Endometrial microvascular endothelial cells (primary cell): ENCODE measurements around the gene AKAP9. TPM values are rescaled to one million over a fixed set of nuclear protein-coding genes. Genes with fewer than 3 reads are reported as not detected.

Experiments
- in situ Hi-C: cut with HindIII; loops from 2 replicates; pipeline ENCODE4 v1.10.0; 2017; ENCODE audit warnings: low sequenced_read_pairs, low pct_unique_long_range_greater_than_20kb; ENCODE audit errors: inconsistent ontology term
- total RNA-seq: library from RNA; depleted of rRNA; stranded (reverse); fragments of >200 nt; gene quantifications from one replicate; pipeline ENCODE4 v1.2.3, GENCODE V29; 2015; ENCODE audit errors: inconsistent ontology term

Gene AKAP9
- total RNA-seq, 1 donor from 2014 or later = 12.3 TPM

DNA sequence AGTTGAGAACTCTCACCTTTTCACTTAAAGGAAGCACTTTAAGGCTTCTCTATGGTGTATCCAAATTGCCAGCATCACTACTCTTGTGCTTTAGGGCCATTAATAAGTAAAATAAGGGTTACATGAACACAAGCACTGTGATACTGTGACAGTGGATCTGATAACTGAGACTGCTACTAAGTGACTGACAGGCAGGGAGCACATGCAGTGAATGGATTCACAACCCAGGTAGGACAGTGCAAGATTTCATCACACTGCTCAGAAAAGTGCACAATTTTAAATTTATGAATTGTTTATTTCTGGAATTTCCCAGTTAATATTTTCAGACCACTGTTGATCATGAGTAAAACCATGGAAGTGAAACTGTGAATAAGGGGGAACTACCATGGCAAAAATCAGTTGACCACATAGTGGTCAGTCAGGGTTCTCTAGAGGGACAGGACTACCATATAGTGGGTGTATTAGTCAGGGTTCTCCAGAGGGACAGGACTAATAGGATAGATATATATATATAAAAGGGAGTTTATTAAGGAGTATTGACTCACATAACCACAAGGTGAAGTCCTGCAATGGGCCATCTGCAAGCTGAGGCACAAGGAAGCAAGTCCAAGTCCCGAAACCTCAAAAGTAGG lies 214.6 kb downstream of the AKAP9 start:
- in situ Hi-C loops = no loop called here

GRCh38 chr7:92156990-92157389 lies 216.3 kb downstream of the AKAP9 start:
- in situ Hi-C loops = no loop called here

GRCh38 chr7:92158660-92159575 lies 218.3 kb downstream of the AKAP9 start:
- in situ Hi-C loops = no loop called here

Other genes with a start within 250 kb of the AKAP9 start
- gene MTERF1, start 60.2 kb upstream of the AKAP9 start, total RNA-seq = 8.4 TPM
- gene CYP51A1, start 193.6 kb downstream of the AKAP9 start, total RNA-seq = 64.5 TPM
- gene LRRD1, start 238.3 kb downstream of the AKAP9 start, total RNA-seq = not detected